ENCODE results near the gene DHX29.
"Not testable (repeated sequence)": the region's sequence is repeated elsewhere in the genome, so short reads cannot be mapped to it uniquely, and the experiment has no call there.

Gene DHX29

GRCh38 chr5:55307383-55308253 is at the start of gene DHX29, which contains the start of gene MTREX:
TSS of gene DHX29 (minus strand) at chr5:55307694. CDS start at chr5:55307573, 121 bp downstream.
TSS of gene MTREX (plus strand) at chr5:55307989. CDS start at chr5:55308014, 25 bp downstream.
- DNase-seq: peak; percentile 96

- DNase-seq: no peak
Observed at GRCh38 chr5:55356896-55357295, 49.4 kb upstream of the DHX29 start.

GRCh38 chr5:55350754-55351153 is 43.3 kb upstream of the DHX29 start:
- no peak for DNase-seq

- DNase-seq: no peak
Observed at GRCh38 chr5:55347786-55348185, 40.3 kb upstream of the DHX29 start.

- no peak for DNase-seq
Observed at GRCh38 chr5:55345327-55345726, 37.8 kb upstream of the DHX29 start.

GRCh38 chr5:55344392-55344992 is 37.0 kb upstream of the DHX29 start:
- peak; percentile 83 for DNase-seq

GRCh38 chr5:55343609-55344008 is 36.1 kb upstream of the DHX29 start:
- no peak for DNase-seq

GRCh38 chr5:55343107-55343506 is 35.6 kb upstream of the DHX29 start:
- DNase-seq: no peak

- DNase-seq: peak; percentile 76
Observed at GRCh38 chr5:55338810-55339243, 31.3 kb upstream of the DHX29 start.

- DNase-seq: no peak
Observed at GRCh38 chr5:55338092-55338613, 30.7 kb upstream of the DHX29 start.

- no peak for DNase-seq
Observed at GRCh38 chr5:55333811-55334210, 26.3 kb upstream of the DHX29 start.

- no peak for DNase-seq
Observed at GRCh38 chr5:55333017-55333416, 25.5 kb upstream of the DHX29 start.

GRCh38 chr5:55331321-55331720 is 23.8 kb upstream of the DHX29 start:
- DNase-seq: no peak

GRCh38 chr5:55327281-55327680 is 19.8 kb upstream of the DHX29 start:
- no peak for DNase-seq

- DNase-seq: no peak
Observed at GRCh38 chr5:55325621-55326020, 18.1 kb upstream of the DHX29 start.

- no peak for DNase-seq
Observed at GRCh38 chr5:55324815-55325418, 17.4 kb upstream of the DHX29 start.

- no peak for DNase-seq
Observed at GRCh38 chr5:55324006-55324405, 16.5 kb upstream of the DHX29 start.

GRCh38 chr5:55320571-55320970 is 13.1 kb upstream of the DHX29 start:
- DNase-seq: no peak

GRCh38 chr5:55319491-55319890 is 12.0 kb upstream of the DHX29 start:
- DNase-seq: no peak

- not testable (repeated sequence) for DNase-seq
Observed at GRCh38 chr5:55318237-55318636, 10.7 kb upstream of the DHX29 start.

- no peak for DNase-seq
Observed at GRCh38 chr5:55316837-55317236, 9.3 kb upstream of the DHX29 start.

- no peak for DNase-seq
Observed at GRCh38 chr5:55316289-55316688, 8.8 kb upstream of the DHX29 start.

GRCh38 chr5:55313870-55314617 is 6.5 kb upstream of the DHX29 start:
- DNase-seq: no peak

All from activated effector memory CD4-positive, alpha-beta T cell treated with anti-CD3 and anti-CD28 coated beads, Interleukin-2, amount 50 U/mL, for 16 hours (primary cell).